Activated T-cell treated with anti-CD3 and anti-CD28 coated beads for 48 hours (primary cell): ENCODE results near the gene CA4.

Source experiments
- DNase-seq: peaks from one replicate; pipeline ENCODE4 v3.0.0-alpha.2; 2020; ENCODE audit warnings: low read depth

The CA4 gene

GRCh38 chr17:60130466-60130865, 19.3 kb upstream of the CA4 start:
- DNase-seq = no peak

GRCh38 chr17:60134396-60135150, 15.2 kb upstream of the CA4 start:
- DNase-seq = no peak

GRCh38 chr17:60135151-60135950, 14.4 kb upstream of the CA4 start:
- peak; percentile 75 for DNase-seq

GRCh38 chr17:60135951-60136666, 13.7 kb upstream of the CA4 start:
- no peak for DNase-seq

- no peak for DNase-seq
Measured at GRCh38 chr17:60137731-60138130, 12.0 kb upstream of the CA4 start.

GRCh38 chr17:60138769-60139437, 10.9 kb upstream of the CA4 start:
- no peak for DNase-seq

GRCh38 chr17:60139438-60140285, 10.1 kb upstream of the CA4 start:
- peak; percentile 61 for DNase-seq

- DNase-seq = no peak
Measured at GRCh38 chr17:60141111-60142018, 8.4 kb upstream of the CA4 start.

GRCh38 chr17:60142872-60143499, 6.8 kb upstream of the CA4 start:
- DNase-seq = peak; percentile 71

GRCh38 chr17:60145006-60145935, 4.5 kb upstream of the CA4 start:
- no peak for DNase-seq

GRCh38 chr17:60146206-60146605, 3.6 kb upstream of the CA4 start:
- DNase-seq = no peak

- DNase-seq = no peak
Measured at GRCh38 chr17:60147553-60148223, 2.1 kb upstream of the CA4 start.

- DNase-seq = no peak
Measured at GRCh38 chr17:60148373-60148772, 1.4 kb upstream of the CA4 start.

- DNase-seq = no peak
Measured at GRCh38 chr17:60151355-60151754, 1.6 kb downstream of the CA4 start.

GRCh38 chr17:60153606-60154390, 4.0 kb downstream of the CA4 start:
- DNase-seq = no peak

GRCh38 chr17:60154616-60155426, 5.0 kb downstream of the CA4 start:
- DNase-seq = no peak
